HepG2 (cell line): Measurements from ENCODE around the gene SLC17A9. TPM values are rescaled to one million over a fixed set of nuclear protein-coding genes. Genes with fewer than 3 reads are reported as not detected.

ENCODE experiments used
- SP2 ChIP-seq: sonication (generic); formaldehyde crosslinking; IDR thresholded peaks from 2 replicates; pipeline ENCODE4 v1.5.1; 2020; ENCODE audit warnings: mild to moderate bottlenecking, missing genetic modification reagents
- ZBTB40 ChIP-seq, 2 experiments: fragments of 450-650 bp in 1 of 2; sonication (generic) in 1 of 2; formaldehyde crosslinking in 1 of 2; IDR thresholded peaks; 2 replicates each; pipeline versions ENCODE4 v1.6.1 to v1.8.0; 2016 to 2022; ENCODE audit warnings: antibody characterized with exemption in 1 of 2, mild to moderate bottlenecking in 1 of 2, missing genetic modification reagents in 1 of 2
- ZNF776 ChIP-seq: sonication (generic); formaldehyde crosslinking; IDR thresholded peaks from 2 replicates; pipeline ENCODE4 v1.4.0; 2020; ENCODE audit warnings: mild to moderate bottlenecking, missing genetic modification reagents
- ZSCAN20 ChIP-seq: sonication (generic); formaldehyde crosslinking; IDR thresholded peaks from 2 replicates; pipeline ENCODE4 v1.4.0; 2020; ENCODE audit warnings: missing genetic modification reagents, mild to moderate bottlenecking, borderline replicate concordance
- polyA plus RNA-seq, 8 experiments: library from polyadenylated mRNA; depleted of rRNA in 3 of 8; stranded (reverse) in 7 of 8; unstranded in 1 of 8; fragments of >200 nt; fragmentation: Illumina TruSeq in 4 of 8; extraction: Trizol in 4 of 8; gene quantifications; 2 replicates each; pipeline versions ENCODE4 v1.2.1 to v1.2.3, GENCODE V29; 2011 to 2016; ENCODE audit warnings: low read depth in 4 of 8, missing spikeins in 1 of 8, mixed read lengths in 1 of 8; ENCODE audit not compliant: insufficient read depth in 1 of 8
- total RNA-seq, 5 experiments: library from RNA; depleted of rRNA; stranded (reverse); fragments of >200 nt; fragmentation: Illumina TruSeq; extraction: Trizol; gene quantifications; 2 replicates each; pipeline ENCODE4 v1.2.3, GENCODE V29; 2016; ENCODE audit warnings: low read depth in 1 of 5

The SLC17A9 gene
- total and polyA plus RNA-seq, 2 of the 13 experiments (the other 11 are each of a cell fraction or from before 2014, with no cell fraction given): 110 to 191 TPM

GRCh38 chr20:63000036-63000435 is 47.5 kb downstream of the SLC17A9 start (continued):
- no peak for TF ChIP-seq ZBTB40 (IDR thresholded peaks at IDR 0.05)
- no peak for TF ChIP-seq ZBTB40 (CRISPR knock-in tag; IDR thresholded peaks at IDR 0.05)
- no peak for TF ChIP-seq ZNF776
- no peak for TF ChIP-seq SP2
- no peak for TF ChIP-seq ZSCAN20 (CRISPR knock-in tag)
